22Rv1 (cell line): Measurements from ENCODE around the gene CHID1.

ENCODE experiments used
- H3K27ac ChIP-seq: fragments of 450-650 bp; 2 replicates; pipeline ENCODE4 v1.5.1; 2017
- CTCF ChIP-seq: fragments of 450-650 bp; IDR thresholded peaks from 2 replicates; pipeline ENCODE4 v1.5.1; 2017; ENCODE audit warnings: mild to moderate bottlenecking
- ZFX ChIP-seq: fragments of 450-650 bp; IDR thresholded peaks from 2 replicates; pipeline ENCODE4 v1.6.1; 2017; ENCODE audit warnings: antibody characterized with exemption, borderline replicate concordance

CHID1 gene

GRCh38 chr11:886568-886967, 24.0 kb downstream of the CHID1 start:
- TF ChIP-seq CTCF = no peak
- no peak for TF ChIP-seq ZFX

DNA sequence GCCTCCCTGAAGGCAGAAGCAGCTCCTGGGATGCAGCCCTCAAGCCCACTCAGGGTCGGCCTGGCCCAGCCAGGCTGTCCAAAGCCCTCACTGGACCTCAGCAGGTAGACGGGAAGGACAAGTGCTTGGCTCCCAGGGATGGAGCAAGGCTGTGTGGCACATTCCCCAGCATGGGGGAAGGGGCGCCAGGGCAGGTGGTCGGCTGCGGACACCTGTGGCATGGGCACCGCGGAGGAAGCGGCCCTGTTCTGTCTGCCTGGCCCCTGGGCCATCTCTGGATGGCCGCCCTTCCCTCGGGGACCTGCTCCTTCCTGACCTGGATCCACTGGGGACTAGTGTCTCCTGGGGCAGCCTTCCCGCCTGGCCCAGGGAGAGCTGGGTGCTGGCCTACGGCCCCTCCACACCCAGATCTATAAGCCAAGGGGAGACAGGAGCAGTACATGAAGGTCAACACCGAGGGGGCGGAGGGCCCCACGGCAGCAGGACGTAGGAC, 26.0 kb downstream of the CHID1 start:
- no peak overlapping the region for H3K27ac ChIP-seq
- TF ChIP-seq CTCF (no peak), ZFX (no peak)

More at GRCh38 chr11:886568-886967, 24.0 kb downstream of the CHID1 start:
- no peak overlapping the region for H3K27ac ChIP-seq

GRCh38 chr11:883527-883926, 27.1 kb downstream of the CHID1 start:
- no peak overlapping the region for H3K27ac ChIP-seq
- TF ChIP-seq ZFX (no peak), CTCF (no peak)

GRCh38 chr11:882596-882995, 28.0 kb downstream of the CHID1 start:
- TF ChIP-seq CTCF (no peak), ZFX (no peak)
- H3K27ac ChIP-seq = no peak overlapping the region

DNA sequence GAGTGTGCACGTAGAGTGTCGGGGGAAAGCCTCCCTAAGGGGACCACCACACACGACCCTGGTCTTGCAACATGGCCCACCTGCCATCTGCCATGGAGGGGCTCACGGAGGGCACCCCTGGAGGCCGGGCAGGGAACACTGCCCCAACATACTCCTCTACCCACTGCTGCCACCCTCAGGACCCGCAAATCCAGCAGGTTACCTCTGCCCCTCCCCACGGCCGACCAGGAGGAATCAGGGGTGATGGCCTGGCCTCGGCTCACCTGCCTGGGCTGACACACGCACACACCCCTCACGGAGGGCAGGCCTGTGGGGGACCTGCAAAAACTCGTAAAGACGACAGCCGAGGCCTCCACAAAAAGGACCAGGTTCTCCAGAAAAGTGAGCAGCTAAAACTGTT, 30.2 kb downstream of the CHID1 start:
- no peak overlapping the region for H3K27ac ChIP-seq
- TF ChIP-seq CTCF = no peak
- TF ChIP-seq ZFX = no peak

- TF ChIP-seq CTCF (no peak), ZFX (no peak)
- H3K27ac ChIP-seq = no peak overlapping the region
Observed at GRCh38 chr11:877565-877964, 33.0 kb downstream of the CHID1 start.

DNA sequence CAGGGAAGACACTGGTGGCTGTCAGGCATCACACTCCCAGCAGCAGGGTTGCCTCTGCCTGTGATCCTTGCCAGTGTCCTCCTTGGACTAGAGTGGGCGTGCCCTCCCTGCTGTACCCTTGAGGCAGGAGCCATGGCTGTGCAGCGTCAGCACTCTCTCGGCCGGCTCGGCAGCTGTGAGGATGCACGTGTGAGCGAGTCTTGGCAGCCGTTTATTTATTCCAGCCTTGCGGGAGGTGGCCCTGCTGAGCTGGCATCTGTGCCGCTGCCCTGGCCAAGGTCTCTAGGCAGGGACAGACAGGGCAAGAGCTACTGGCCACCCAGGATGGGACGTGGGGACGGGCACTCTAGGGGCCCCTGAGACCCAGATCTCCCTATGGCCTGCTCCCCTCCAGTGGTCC, 34.1 kb downstream of the CHID1 start:
- H3K27ac ChIP-seq = no peak overlapping the region
- TF ChIP-seq ZFX (no peak), CTCF (no peak)
